Measurements from ENCODE around the gene SH2D3C. TPM values are rescaled to one million over a fixed set of nuclear protein-coding genes. Genes with fewer than 3 reads are reported as not detected.

Gene SH2D3C
- total and polyA plus RNA-seq, 10 of the 15 experiments (the other 5 are each of a cell fraction or from before 2014, with no cell fraction given) = 1.2 to 23.5 (median 16.2) TPM

GRCh38 chr9:127698985-127699670 lies 79.3 kb downstream of the SH2D3C start:
- no peaks in the 10 kb centered on the region for H3K9me3 ChIP-seq (replicated peaks; ENCODE audit: control insufficient read depth, insufficient read depth, low read length)
- H2AFZ ChIP-seq (ENCODE audit: control insufficient read depth, low read depth, low read length) = peak overlapping the region; percentile 93
- POLR2A ChIA-PET = interaction anchor here (0.6 to 0.7 kb wide), 2 partner anchors 19 to 83 kb away, joined by 4 to 6 read pairs; no protein-coding TSS in a partner anchor
- no peaks in the 10 kb centered on the region for H3K79me2 ChIP-seq (ENCODE audit: control insufficient read depth, insufficient read depth, low read length)
- CTCF ChIA-PET = interaction anchor here (0.5 kb wide), 1 partner anchor 63 kb away, joined by 3 read pairs; no protein-coding TSS in a partner anchor
- H3K27ac ChIP-seq (ENCODE audit: control insufficient read depth, insufficient read depth) = no peak overlapping the region
- 14% methylated on average over 39 of the region's 41 CpGs for WGBS (ENCODE audit: insufficient coverage, insufficient replicate concordance, low lambda C conversion rate, missing lambda C conversion rate)
- H3K27me3 ChIP-seq (replicated peaks in 1 of 2; ENCODE audit: control insufficient read depth in 2 of 2, insufficient read depth in 2 of 2, low read length in 1 of 2) = no peaks in the 10 kb centered on the region
- SMC1A ChIA-PET (ENCODE audit: uncharacterized antibody, unreplicated experiment) = no interaction called here
- H3K9ac ChIP-seq (ENCODE audit: control insufficient read depth, insufficient read depth, low read length) = no peak overlapping the region
- intact Hi-C loops (cut with micrococcal nuclease; ENCODE audit: unreplicated experiment) = no loop called here
- peak; percentile 92 for FAIRE-seq
- peak; percentile 100 for ATAC-seq
- in situ Hi-C loops (cut with MboI) = no loop called here
- RAD21 ChIA-PET (ENCODE audit: unreplicated experiment) = no interaction called here
- BruUV-seq (replicated peaks) = no TSS peak
- peak; percentile 73 for DNase-seq (ENCODE audit: low read depth, low spot score)
- H3K4me1 ChIP-seq (ENCODE audit: control insufficient read depth, insufficient read depth, low read length) = peaks cover 4% of the 10 kb centered on the region; the same call in 1 of the 2 replicates
- H3K36me3 ChIP-seq (ENCODE audit: control insufficient read depth in 2 of 2, insufficient read depth in 2 of 2, low read length in 1 of 2) = no peaks in the 10 kb centered on the region
- H4K20me1 ChIP-seq (ENCODE audit: control insufficient read depth, insufficient read depth) = no peaks in the 10 kb centered on the region
- H3K4me3 ChIP-seq = peak overlapping the region; percentile 41; the same call in 1 of the 2 replicates
- H3K4me2 ChIP-seq (ENCODE audit: control insufficient read depth, insufficient read depth) = peak overlapping the region; percentile 81
- TF ChIP-seq RUNX3 (IDR thresholded peaks at IDR 0.05; ENCODE audit: low read length) = 0 out of 2 replicates have a peak, but pooled peaks have one; percentile 15
- TF ChIP-seq MEF2B (IDR thresholded peaks at IDR 0.05; ENCODE audit: partially characterized antibody, poor library complexity, severe bottlenecking) = peak; percentile 37
- TF ChIP-seq FOS (IDR thresholded peaks at IDR 0.05; ENCODE audit: borderline replicate concordance, extremely low read depth, insufficient read length) = peak; percentile 30
- TF ChIP-seq USF1 (IDR thresholded peaks at IDR 0.05; ENCODE audit: borderline replicate concordance, extremely low read length, insufficient read depth, low read depth, low read length) = peak; percentile 52
- 0 out of 2 replicates have a peak, but pooled peaks have one; percentile 36 for TF ChIP-seq CHD2 (IDR thresholded peaks at IDR 0.05; ENCODE audit: borderline replicate concordance, low read depth, low read length)
- peak; percentile 74 for TF ChIP-seq SP1 (IDR thresholded peaks at IDR 0.05; ENCODE audit: low read depth, low read length)
- TF ChIP-seq EED (IDR thresholded peaks at IDR 0.05; ENCODE audit: low read depth) = no peak
- TF ChIP-seq E4F1 (IDR thresholded peaks at IDR 0.05; ENCODE audit: borderline replicate concordance, partially characterized antibody) = peak; percentile 20
- TF ChIP-seq GABPA (IDR thresholded peaks at IDR 0.05; ENCODE audit: low read depth) = 0 out of 2 replicates have a peak, but pooled peaks have one; percentile 20
- TF ChIP-seq NFYB (IDR thresholded peaks at IDR 0.05; ENCODE audit: insufficient read depth, low read depth, low read length) = peak; percentile 81
- TF ChIP-seq ZBED1 (IDR thresholded peaks at IDR 0.05; ENCODE audit: borderline replicate concordance) = no peak
- TF ChIP-seq HCFC1 (IDR thresholded peaks at IDR 0.05; ENCODE audit: low read length) = no peak
- no peak for TF ChIP-seq SIN3A (IDR thresholded peaks at IDR 0.05; ENCODE audit: low read depth, low read length)
- peak; percentile 77 for TF ChIP-seq POLR2A (IDR thresholded peaks at IDR 0.05; ENCODE audit: low read depth, low read length)
- peak; percentile 43; the same call in 1 of the 2 replicates for TF ChIP-seq MAX (IDR thresholded peaks at IDR 0.05; ENCODE audit: low read depth, low read length)
- peak; percentile 50; the same call in 1 of the 2 replicates for TF ChIP-seq ZBTB40 (IDR thresholded peaks at IDR 0.05; ENCODE audit: borderline replicate concordance)

All from GM12878 (cell line).